Astrocyte (in vitro differentiated cells and primary cell): Measurements from ENCODE around the gene ZSCAN12. TPM values are rescaled to one million over a fixed set of nuclear protein-coding genes. Genes with fewer than 3 reads are reported as not detected.

ENCODE experiments used
- DNase-seq: peaks from one replicate; pipeline ENCODE4 v3.0.0-alpha.2; 2010; ENCODE audit warnings: low read depth
- FAIRE-seq: peaks from 2 replicates; lab custom pipeline; 2011; peaks lifted over from hg19 to GRCh38; lab: Jason Lieb, UNC
- H2AFZ ChIP-seq: 2 replicates; pipeline ENCODE4 v1.6.0; 2012; ENCODE audit warnings: low read depth, low read length, inconsistent platforms
- H3K27ac ChIP-seq: 2 replicates; pipeline ENCODE4 v1.5.1; 2011; ENCODE audit warnings: low read depth, low read length, inconsistent platforms
- H3K27me3 ChIP-seq: 2 replicates; pipeline ENCODE4 v1.6.0; 2011; ENCODE audit warnings: low read length, inconsistent platforms; ENCODE audit not compliant: insufficient read depth
- H3K36me3 ChIP-seq: 2 replicates; pipeline ENCODE4 v1.5.1; 2011; ENCODE audit warnings: low read length, inconsistent platforms; ENCODE audit not compliant: insufficient read depth
- H3K4me1 ChIP-seq: 2 replicates; pipeline ENCODE4 v1.5.1; 2011; ENCODE audit warnings: low read length, inconsistent platforms; ENCODE audit not compliant: insufficient read depth
- H3K4me2 ChIP-seq: 2 replicates; pipeline ENCODE4 v1.6.0; 2012; ENCODE audit warnings: low read length, inconsistent platforms
- H3K4me3 ChIP-seq: 2 replicates; pipeline ENCODE4 v1.5.1; 2011; ENCODE audit warnings: low read depth, mild to moderate bottlenecking, low read length, inconsistent platforms; ENCODE audit not compliant: insufficient read depth
- H3K79me2 ChIP-seq: 2 replicates; pipeline ENCODE4 v1.6.0; 2012; ENCODE audit warnings: mild to moderate bottlenecking, low read length, inconsistent platforms; ENCODE audit not compliant: insufficient read depth
- H3K9ac ChIP-seq: 2 replicates; pipeline ENCODE4 v1.6.0; 2012; ENCODE audit warnings: mild to moderate bottlenecking, low read length, inconsistent platforms
- H3K9me3 ChIP-seq: 2 replicates; pipeline ENCODE4 v1.5.1; 2012; ENCODE audit warnings: low read depth, mild to moderate bottlenecking, low read length, inconsistent platforms; ENCODE audit not compliant: insufficient read depth
- H4K20me1 ChIP-seq: 2 replicates; pipeline ENCODE4 v1.6.0; 2012; ENCODE audit warnings: low read length, inconsistent platforms; ENCODE audit not compliant: insufficient read depth
- H3K27ac Mint-ChIP-seq: one replicate; pipeline ENCODE4 v1.8.0; 2021; ENCODE audit warnings: mild to moderate bottlenecking, mixed read lengths; ENCODE audit not compliant: unreplicated experiment
- H3K27me3 Mint-ChIP-seq: one replicate; pipeline ENCODE4 v1.8.0; 2021; ENCODE audit warnings: low read depth, mixed read lengths; ENCODE audit not compliant: unreplicated experiment
- H3K36me3 Mint-ChIP-seq: one replicate; pipeline ENCODE4 v1.8.0; 2021; ENCODE audit warnings: low read depth, mixed read lengths; ENCODE audit not compliant: unreplicated experiment
- H3K4me1 Mint-ChIP-seq: one replicate; pipeline ENCODE4 v1.8.0; 2021; ENCODE audit warnings: low read depth, mixed read lengths; ENCODE audit not compliant: unreplicated experiment
- H3K4me3 Mint-ChIP-seq: one replicate; pipeline ENCODE4 v1.8.0; 2021; ENCODE audit warnings: mild to moderate bottlenecking, moderate library complexity, mixed read lengths; ENCODE audit not compliant: unreplicated experiment
- H3K9me3 Mint-ChIP-seq: one replicate; pipeline ENCODE4 v1.8.0; 2021; ENCODE audit warnings: mild to moderate bottlenecking, mixed read lengths; ENCODE audit not compliant: unreplicated experiment
- CTCF ChIP-seq: IDR thresholded peaks from 2 replicates; pipeline ENCODE4 v1.5.1; 2011; ENCODE audit warnings: low read depth, mild to moderate bottlenecking, inconsistent platforms, low read length, moderate library complexity; ENCODE audit not compliant: insufficient read depth
- EZH2 ChIP-seq: IDR thresholded peaks from 2 replicates; pipeline ENCODE4 v1.6.1; 2012; ENCODE audit warnings: mild to moderate bottlenecking, low read length, inconsistent platforms; ENCODE audit not compliant: insufficient read depth
- total RNA-seq: library from RNA; stranded (reverse); gene quantifications from 2 replicates; pipeline ENCODE4 v1.2.1, GENCODE V29; 2021

The ZSCAN12 gene
- total RNA-seq, 1 donor from 2014 or later, result 6.3 TPM

GRCh38 chr6:28335040-28335563 lies 64.4 kb downstream of the ZSCAN12 start:
- Mint-ChIP-seq H3K4me1 (no peaks in the 10 kb centered on the region), H3K27me3 (no peaks in the 10 kb centered on the region), H3K36me3 (no peaks in the 10 kb centered on the region), H3K27ac (no peak overlapping the region), H3K9me3 (no peaks in the 10 kb centered on the region), H3K4me3 (no peak overlapping the region)
- Histone ChIP-seq H2AFZ (peak overlapping the region; percentile 53), H3K4me3 (peak overlapping the region; percentile 80), H4K20me1 (no peaks in the 10 kb centered on the region), H3K36me3 (no peaks in the 10 kb centered on the region), H3K79me2 (no peaks in the 10 kb centered on the region), H3K4me1 (peaks cover 14% of the 10 kb centered on the region), H3K27me3 (no peaks in the 10 kb centered on the region), H3K9ac (peak overlapping the region; percentile 90), H3K9me3 (no peaks in the 10 kb centered on the region), H3K4me2 (peak overlapping the region; percentile 87), H3K27ac (peak overlapping the region; percentile 95)
- TF ChIP-seq EZH2, result no peak
- no peak for TF ChIP-seq CTCF
- FAIRE-seq (no peak), DNase-seq (no peak)

- Mint-ChIP-seq H3K36me3 (peaks cover under 1% of the 10 kb centered on the region), H3K4me1 (no peaks in the 10 kb centered on the region), H3K9me3 (peaks cover under 1% of the 10 kb centered on the region), H3K27me3 (no peaks in the 10 kb centered on the region), H3K4me3 (no peak overlapping the region), H3K27ac (no peak overlapping the region)
- H3K9ac ChIP-seq, result no peak overlapping the region
- H2AFZ ChIP-seq, result no peak overlapping the region
- no peak for DNase-seq
- no peaks in the 10 kb centered on the region for H3K36me3 ChIP-seq
- TF ChIP-seq CTCF, result no peak
- TF ChIP-seq EZH2, result no peak
- H3K9me3 ChIP-seq, result no peaks in the 10 kb centered on the region
- H3K4me3 ChIP-seq, result no peak overlapping the region
- no peaks in the 10 kb centered on the region for H3K27me3 ChIP-seq
- peaks cover 14% of the 10 kb centered on the region for H3K4me1 ChIP-seq
- H3K79me2 ChIP-seq, result no peaks in the 10 kb centered on the region
- H3K4me2 ChIP-seq, result peak overlapping the region; percentile 87
- H3K27ac ChIP-seq, result peak overlapping the region; percentile 95
- no peak for FAIRE-seq
- no peaks in the 10 kb centered on the region for H4K20me1 ChIP-seq
Observed at GRCh38 chr6:28334286-28335039, 65.1 kb downstream of the ZSCAN12 start.

GRCh38 chr6:28333599-28334018 lies 65.9 kb downstream of the ZSCAN12 start:
- no peak overlapping the region for H3K4me2 ChIP-seq

More at GRCh38 chr6:28333599-28334018, 65.9 kb downstream of the ZSCAN12 start:
- no peaks in the 10 kb centered on the region for H3K9me3 ChIP-seq
- H3K9ac ChIP-seq, result no peak overlapping the region
- peaks cover 14% of the 10 kb centered on the region for H3K4me1 ChIP-seq
- H3K4me3 ChIP-seq, result no peak overlapping the region
- no peaks in the 10 kb centered on the region for H3K36me3 ChIP-seq
- TF ChIP-seq EZH2, result no peak
- TF ChIP-seq CTCF, result no peak
- peaks cover 9% of the 10 kb centered on the region for H3K36me3 Mint-ChIP-seq
- H3K79me2 ChIP-seq, result no peaks in the 10 kb centered on the region
- no peak overlapping the region for H3K27ac Mint-ChIP-seq
- FAIRE-seq (no peak), DNase-seq (no peak)
- H3K27ac ChIP-seq, result no peak overlapping the region
- no peak overlapping the region for H3K4me3 Mint-ChIP-seq
- H3K27me3 ChIP-seq, result no peaks in the 10 kb centered on the region
- H4K20me1 ChIP-seq, result no peaks in the 10 kb centered on the region
- H3K9me3 Mint-ChIP-seq, result peaks cover 8% of the 10 kb centered on the region
- no peaks in the 10 kb centered on the region for H3K4me1 Mint-ChIP-seq
- no peaks in the 10 kb centered on the region for H3K27me3 Mint-ChIP-seq
- H2AFZ ChIP-seq, result no peak overlapping the region
